GM18870 (cell line): ENCODE measurements around the gene ALLC.

Experiments
- ATAC-seq: cut with Tn5 transposase; IDR thresholded peaks from one replicate; pipeline ENCODE4 v1.9.1; 2021; ENCODE audit warnings: moderate library complexity; ENCODE audit not compliant: unreplicated experiment

ALLC gene

GRCh38 chr2:3712424-3712823 lies 54.4 kb downstream of the ALLC start:
- ATAC-seq = no peak

DNA sequence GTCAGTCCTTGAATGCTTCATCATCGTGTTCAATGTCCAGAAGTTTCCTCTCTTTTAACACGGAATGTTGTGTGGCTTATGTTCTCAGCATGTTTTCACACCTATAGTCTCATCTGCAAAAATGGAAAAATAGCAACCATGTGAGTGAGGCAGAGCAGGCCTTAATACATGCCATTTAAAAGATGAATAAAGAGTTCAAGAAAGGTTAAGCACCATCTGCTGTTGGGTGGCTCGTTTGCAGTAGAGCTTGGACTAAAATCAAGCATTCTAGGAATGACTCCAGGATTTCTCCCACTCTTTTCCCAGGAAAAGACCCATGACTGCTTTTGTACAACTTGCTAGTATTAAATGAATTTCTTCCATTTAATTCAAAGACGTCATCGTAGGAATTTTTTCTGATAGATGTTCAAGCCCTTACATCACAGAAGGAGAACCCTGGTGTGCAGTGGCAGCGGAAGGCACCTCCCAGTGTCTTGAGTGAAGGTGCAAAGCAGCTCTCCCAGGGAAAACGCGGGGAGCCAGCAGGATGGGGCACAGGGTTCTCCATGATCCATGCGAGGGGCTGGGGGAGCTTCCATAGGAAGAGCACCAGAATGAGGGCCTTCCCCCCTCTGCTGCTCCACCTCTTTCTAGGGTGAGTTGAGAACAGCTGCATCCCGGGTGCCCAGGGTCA lies 55.0 kb downstream of the ALLC start:
- no peak for ATAC-seq

GRCh38 chr2:3718679-3719078 lies 60.7 kb downstream of the ALLC start:
- no peak for ATAC-seq

GRCh38 chr2:3725002-3725401 lies 67.0 kb downstream of the ALLC start:
- ATAC-seq = no peak

DNA sequence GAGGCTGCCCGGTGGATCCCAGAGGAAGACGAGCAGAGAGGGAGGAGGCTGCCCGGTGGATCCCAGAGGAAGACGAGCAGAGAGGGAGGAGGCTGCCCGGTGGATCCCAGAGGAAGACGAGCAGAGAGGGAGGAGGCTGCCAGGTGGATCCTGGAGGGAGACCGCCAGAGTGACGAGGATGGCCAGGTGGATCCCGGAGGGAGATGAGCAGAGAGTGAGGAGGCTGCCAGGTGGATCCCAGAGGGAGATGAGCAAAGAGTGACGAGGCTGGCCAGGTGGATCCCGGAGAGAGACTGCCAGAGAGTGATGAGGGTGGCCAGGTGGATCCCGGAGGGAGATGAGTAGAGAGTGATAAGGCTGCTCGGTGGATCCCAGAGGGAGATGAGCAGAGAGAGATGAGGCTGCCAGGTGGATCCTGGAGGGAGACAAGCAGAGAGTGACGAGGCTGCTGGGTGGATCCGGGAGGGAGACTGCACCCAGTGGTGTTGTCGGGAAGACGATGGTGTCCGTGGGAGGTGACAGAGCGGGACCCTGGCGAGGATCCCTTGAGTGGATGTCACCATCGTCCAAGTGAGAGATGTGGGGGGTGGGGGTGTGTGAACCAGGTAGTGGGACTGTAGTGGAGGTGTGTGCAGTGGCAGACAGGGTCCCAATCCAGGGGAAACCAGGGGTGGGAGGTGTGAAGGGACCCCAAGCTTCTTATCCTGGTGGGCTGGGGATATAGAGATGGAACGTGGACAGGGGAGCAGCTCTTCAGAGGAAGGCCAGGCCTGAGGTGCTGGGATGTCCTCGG lies 67.7 kb downstream of the ALLC start:
- no peak for ATAC-seq

DNA sequence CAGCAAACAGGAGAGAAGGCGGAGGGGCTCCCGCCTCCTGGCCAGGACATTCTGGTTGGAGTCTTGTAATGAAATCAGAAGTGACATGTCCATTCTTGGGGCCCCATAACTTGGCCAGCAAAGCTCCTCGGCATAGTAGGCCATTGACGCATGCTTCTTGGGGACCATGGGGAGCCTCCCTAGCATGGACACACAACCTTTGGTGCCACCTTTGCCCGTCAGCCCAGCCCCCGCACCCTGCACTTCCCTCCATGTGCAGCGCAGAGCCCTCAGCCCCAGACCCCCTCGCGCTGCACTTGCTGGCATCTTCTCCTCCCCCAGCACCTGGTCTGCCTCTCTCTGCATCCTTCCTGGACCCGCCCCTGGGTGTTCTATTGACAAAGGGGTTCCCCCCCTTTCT lies 68.5 kb downstream of the ALLC start:
- no peak for ATAC-seq

DNA sequence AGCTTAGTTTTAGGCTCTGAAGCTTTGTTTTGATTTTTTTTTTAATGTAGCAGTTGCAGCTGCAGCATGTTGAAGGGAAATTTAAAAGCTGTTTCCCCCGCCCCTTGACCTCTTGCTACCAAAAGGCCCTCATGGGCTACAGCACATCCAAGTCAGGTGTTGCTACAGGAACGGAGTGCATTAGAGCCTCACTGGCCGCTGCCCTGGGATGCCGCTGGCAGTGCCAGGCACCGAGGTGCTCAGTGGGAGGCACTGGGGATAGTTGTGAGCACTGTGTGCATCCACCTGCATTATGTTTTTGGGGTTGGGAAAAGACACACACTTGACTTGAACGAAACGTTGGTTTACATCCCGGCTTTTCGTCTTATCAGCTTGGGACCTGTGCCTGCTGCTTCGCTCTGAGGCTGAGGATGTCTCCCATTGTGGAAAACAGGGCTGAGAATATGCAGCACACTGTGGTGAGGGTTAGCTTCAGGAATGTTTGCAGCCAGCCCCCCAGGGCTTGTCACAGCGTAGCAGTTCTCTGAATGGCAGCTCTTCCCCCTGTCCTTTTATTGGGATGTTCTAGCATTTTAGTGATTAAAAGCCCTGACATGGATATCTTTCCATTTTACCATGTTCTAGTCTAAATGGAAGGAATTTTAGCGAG lies 69.5 kb downstream of the ALLC start:
- no peak for ATAC-seq

GRCh38 chr2:3728104-3729054 lies 70.4 kb downstream of the ALLC start:
- ATAC-seq = no peak

- ATAC-seq = no peak
These were observed 71.1 kb downstream of the ALLC start for GRCh38 chr2:3729055-3729448.

DNA sequence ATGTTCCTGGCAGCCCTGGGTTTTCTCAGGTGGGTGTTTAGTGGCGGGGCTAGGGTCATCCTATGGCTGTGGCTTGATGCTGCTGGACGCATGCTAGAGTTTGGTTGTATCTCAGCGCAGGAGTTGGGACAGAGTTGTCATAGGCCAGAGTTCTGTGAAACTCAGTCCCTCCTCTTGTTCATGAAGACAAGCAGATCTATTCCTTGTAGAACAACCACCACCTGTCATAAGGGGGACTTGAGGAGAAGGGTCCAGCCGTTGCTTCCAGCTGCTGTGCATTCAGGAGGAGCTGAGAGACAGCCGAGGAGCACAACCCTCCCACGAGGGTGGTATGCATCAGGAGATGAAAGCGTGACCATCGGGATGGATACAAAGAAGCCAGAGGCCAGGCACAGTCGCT lies 71.8 kb downstream of the ALLC start:
- ATAC-seq = no peak

GRCh38 chr2:3730646-3731045 lies 72.6 kb downstream of the ALLC start:
- no peak for ATAC-seq

DNA sequence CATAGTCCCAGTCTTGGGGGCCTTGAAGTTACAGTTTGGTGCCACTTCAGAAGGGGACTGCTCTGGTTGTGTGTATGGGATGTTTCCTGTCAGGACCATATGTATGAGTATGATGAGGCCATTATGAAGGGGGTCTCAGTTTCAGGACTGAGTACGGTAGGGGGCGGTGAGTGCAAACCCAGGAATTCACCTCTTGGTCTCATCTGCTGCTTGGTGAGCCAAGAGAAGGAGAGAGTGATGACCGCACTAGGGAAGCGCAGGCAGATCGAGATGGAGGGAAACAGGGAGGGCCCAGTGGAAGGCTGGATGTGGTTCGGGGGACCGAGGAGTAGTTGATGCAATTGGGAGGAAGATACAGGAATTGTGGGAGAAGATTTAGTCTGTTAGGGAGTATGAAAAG lies 73.8 kb downstream of the ALLC start:
- ATAC-seq = no peak

DNA sequence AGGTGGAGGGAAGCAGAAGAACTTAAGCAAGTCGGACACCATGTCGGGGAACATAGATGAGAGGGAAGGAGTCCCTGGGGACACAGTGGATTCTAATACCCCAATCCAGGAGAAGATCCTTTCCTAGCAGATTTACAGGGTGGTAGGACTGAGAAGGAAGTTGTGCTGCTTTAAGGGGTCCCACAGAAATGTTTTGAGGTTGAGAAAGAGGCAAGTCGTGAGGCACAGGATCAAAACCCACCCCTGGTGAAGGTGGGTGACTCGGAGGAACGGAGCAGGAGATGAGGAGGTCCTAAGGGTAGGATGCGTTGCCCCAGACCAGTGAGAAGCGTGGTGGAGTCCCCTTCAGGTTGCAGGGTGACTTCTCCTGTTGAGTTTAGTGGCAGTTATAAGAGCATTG lies 78.1 kb downstream of the ALLC start:
- ATAC-seq = no peak

GRCh38 chr2:3737128-3737527 lies 79.1 kb downstream of the ALLC start:
- no peak for ATAC-seq

- ATAC-seq = no peak
These were observed 80.5 kb downstream of the ALLC start for GRCh38 chr2:3738454-3738853.

GRCh38 chr2:3739313-3739712 lies 81.3 kb downstream of the ALLC start:
- ATAC-seq = no peak

GRCh38 chr2:3741396-3741795 lies 83.4 kb downstream of the ALLC start:
- ATAC-seq = no peak

GRCh38 chr2:3741867-3742602 lies 84.0 kb downstream of the ALLC start:
- ATAC-seq = no peak

DNA sequence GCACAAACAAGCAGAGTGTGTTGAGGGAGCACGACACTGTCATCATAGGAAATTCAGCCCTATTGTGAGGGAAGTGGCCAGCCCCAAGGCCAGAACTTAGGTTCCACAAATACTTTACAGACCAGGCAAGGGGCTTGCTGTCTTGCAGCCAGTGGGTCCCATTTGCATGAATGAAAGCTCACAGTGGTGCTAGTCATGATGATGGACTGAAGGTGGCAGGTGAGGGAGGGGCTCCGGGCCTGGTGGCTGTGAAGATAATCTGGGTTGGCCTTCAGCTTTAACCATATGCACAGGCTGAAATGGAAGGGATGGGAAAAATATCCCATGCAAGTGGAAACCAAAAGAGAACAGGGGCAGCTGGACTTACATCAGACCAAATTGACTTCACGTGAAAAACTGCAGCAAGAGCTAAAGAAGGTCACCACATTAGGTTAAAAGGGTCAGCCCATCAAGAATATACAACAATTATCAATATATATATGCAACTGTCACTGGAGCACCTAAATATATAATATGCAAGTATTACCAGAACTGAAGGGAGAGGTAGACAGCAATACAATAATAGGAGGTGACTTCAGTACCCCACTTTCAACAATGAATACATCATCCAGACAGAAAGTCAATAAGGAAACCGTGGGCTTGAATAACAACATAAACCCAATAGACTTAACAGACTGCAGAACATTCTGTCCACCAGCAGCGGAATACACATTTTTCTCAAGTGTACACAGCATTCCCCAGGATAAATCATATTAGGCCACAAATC lies 84.9 kb downstream of the ALLC start:
- no peak for ATAC-seq
